Measurements from ENCODE around the gene FERMT2. TPM values are rescaled to one million over a fixed set of nuclear protein-coding genes. Genes with fewer than 3 reads are reported as not detected.

Gene FERMT2
- total and polyA plus RNA-seq, 4 donors: 109 to 162 (median 144) TPM

DNA sequence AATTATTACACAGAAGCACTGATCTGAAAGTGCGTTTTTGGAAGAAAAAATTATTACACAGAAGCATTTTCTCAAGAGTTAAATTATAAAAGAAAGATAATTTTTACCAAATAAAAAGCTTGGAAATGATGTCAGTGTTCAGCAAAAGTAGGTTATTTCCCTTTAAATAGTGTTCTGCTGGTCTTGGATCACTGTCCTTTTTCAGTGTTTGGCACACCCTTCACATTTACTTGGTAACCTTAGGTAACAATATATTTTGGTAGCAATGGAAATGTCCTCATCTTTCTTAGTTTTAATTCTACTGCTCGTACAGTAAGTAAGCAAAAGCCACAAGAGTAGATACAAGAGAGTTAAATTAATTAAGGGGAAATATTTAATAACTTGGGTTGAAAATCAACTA is 40.3 kb downstream of the FERMT2 start:
- Histone ChIP-seq H3K27ac (ENCODE audit: low read depth, low read length) (no peak overlapping the region), H3K27me3 (ENCODE audit: control insufficient read depth, insufficient read depth, low read length) (no peaks in the 10 kb centered on the region)

DNA sequence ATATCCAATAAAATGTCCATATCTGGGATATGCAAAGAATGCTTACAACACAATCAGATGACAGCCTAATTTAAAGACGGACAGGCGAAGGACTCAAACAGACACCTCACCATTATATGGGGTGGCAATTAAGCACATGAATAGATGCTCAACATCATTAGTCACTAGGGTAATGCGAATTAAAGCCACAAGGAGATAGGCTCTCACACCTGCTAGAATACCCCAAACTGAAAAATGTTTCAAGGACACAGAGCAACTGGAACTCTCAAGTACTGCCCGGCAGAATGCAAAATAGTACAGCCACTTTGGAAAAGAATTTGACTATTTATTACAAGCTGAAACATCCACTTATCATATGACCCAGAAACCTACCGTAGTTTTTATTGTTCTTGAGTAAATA is 42.9 kb downstream of the FERMT2 start:
- Histone ChIP-seq H3K4me3 (ENCODE audit: low read depth, low read length) (no peak overlapping the region), H3K4me1 (ENCODE audit: control insufficient read depth, insufficient read depth, low read length) (peaks cover 6% of the 10 kb centered on the region), H3K36me3 (ENCODE audit: control insufficient read depth, insufficient read depth, low read length) (peaks cover 3% of the 10 kb centered on the region), H3K9me3 (ENCODE audit: control insufficient read depth, insufficient read depth, low read length) (no peaks in the 10 kb centered on the region), H3K27ac (ENCODE audit: low read depth, low read length) (no peak overlapping the region), H3K27me3 (ENCODE audit: control insufficient read depth, insufficient read depth, low read length) (no peaks in the 10 kb centered on the region)
- no CpG with 5 or more reads among the region's 5 CpGs for WGBS (ENCODE audit: insufficient coverage)
- DNase-seq (ENCODE audit: low read depth in 4 of 6, low spot score in 6 of 6): no peak

More for the DNA sequence above, 40.3 kb downstream of the FERMT2 start:
- peaks cover 6% of the 10 kb centered on the region for H3K36me3 ChIP-seq (ENCODE audit: control insufficient read depth, insufficient read depth, low read length)
- no CpG with 5 or more reads among the region's 2 CpGs for WGBS (ENCODE audit: insufficient coverage)
- no peak overlapping the region for H3K4me3 ChIP-seq (ENCODE audit: low read depth, low read length)
- no peaks in the 10 kb centered on the region for H3K9me3 ChIP-seq (ENCODE audit: control insufficient read depth, insufficient read depth, low read length)
- peaks cover 6% of the 10 kb centered on the region for H3K4me1 ChIP-seq (ENCODE audit: control insufficient read depth, insufficient read depth, low read length)
- DNase-seq (ENCODE audit: low read depth in 4 of 6, low spot score in 6 of 6): peak in 1 of 6 donors; percentile 41

DNA sequence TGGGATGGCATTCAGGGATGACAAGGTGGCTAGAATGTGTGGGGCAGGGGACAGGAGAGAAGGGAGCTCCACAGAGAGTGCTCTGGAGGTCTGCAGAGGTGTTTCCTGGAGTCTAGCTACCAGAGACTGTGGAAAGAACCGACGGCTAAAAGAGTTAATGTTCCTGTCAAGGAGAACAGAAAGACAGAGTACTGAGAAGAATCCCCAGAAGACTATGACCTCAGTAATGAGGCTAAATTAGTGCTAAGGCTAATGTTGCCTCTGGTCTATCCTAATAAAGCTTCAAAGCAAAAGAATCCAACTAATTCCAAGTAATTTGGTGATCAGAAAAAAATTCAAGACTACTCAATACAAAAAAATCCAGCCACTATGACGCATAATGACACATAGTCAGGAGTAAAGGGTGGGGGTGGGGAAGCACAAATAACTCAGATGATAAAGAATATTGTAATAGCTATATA is 44.7 kb downstream of the FERMT2 start:
- Histone ChIP-seq H3K9me3 (ENCODE audit: control insufficient read depth, insufficient read depth, low read length) (no peaks in the 10 kb centered on the region), H3K4me3 (ENCODE audit: low read depth, low read length) (no peak overlapping the region), H3K36me3 (ENCODE audit: control insufficient read depth, insufficient read depth, low read length) (peaks cover 3% of the 10 kb centered on the region), H3K27me3 (ENCODE audit: control insufficient read depth, insufficient read depth, low read length) (no peaks in the 10 kb centered on the region), H3K27ac (ENCODE audit: low read depth, low read length) (no peak overlapping the region), H3K4me1 (ENCODE audit: control insufficient read depth, insufficient read depth, low read length) (peaks cover 6% of the 10 kb centered on the region)
- DNase-seq (ENCODE audit: low read depth in 4 of 6, low spot score in 6 of 6): no peak
- 80% methylated on average over 1 of the region's 3 CpGs for WGBS (ENCODE audit: insufficient coverage)

DNA sequence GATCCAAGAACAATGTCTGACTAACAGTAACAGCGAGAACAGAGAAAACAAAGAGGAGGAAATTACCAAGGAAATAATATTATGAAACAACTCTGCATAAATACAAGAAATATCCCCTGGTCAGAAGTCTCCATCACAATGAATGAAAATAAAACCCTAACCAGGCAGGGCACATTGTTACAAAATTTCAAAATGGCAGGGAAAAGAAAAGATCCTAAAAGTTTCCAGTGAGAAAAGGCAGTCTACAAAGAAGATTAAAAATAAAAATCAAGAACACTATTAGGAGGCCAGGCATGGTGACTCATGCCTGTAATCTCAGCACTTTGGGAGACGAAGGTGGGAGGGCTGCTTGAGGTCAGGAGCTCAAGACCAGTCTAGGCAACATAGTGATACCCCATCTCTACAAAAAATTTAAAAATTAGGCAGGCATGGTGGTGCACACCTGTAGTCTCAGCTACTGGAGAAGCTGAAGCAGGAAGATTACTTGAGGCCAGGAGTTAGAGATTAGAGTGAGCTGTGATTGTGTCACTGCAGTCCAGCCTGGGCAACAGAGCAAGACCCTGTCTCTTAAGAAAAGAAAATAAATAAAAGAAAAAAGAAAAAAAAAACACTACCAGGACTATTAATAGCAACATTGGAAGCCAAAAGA is 47.8 kb downstream of the FERMT2 start:
- no peak for DNase-seq (ENCODE audit: low read depth in 4 of 6, low spot score in 6 of 6)
- Histone ChIP-seq H3K9me3 (ENCODE audit: control insufficient read depth, insufficient read depth, low read length) (no peaks in the 10 kb centered on the region), H3K4me1 (ENCODE audit: control insufficient read depth, insufficient read depth, low read length) (no peaks in the 10 kb centered on the region), H3K36me3 (ENCODE audit: control insufficient read depth, insufficient read depth, low read length) (no peaks in the 10 kb centered on the region), H3K27me3 (ENCODE audit: control insufficient read depth, insufficient read depth, low read length) (no peaks in the 10 kb centered on the region), H3K27ac (ENCODE audit: low read depth, low read length) (no peak overlapping the region), H3K4me3 (ENCODE audit: low read depth, low read length) (no peak overlapping the region)
- 100% methylated on average over 1 of the region's 2 CpGs for WGBS (ENCODE audit: insufficient coverage)

DNA sequence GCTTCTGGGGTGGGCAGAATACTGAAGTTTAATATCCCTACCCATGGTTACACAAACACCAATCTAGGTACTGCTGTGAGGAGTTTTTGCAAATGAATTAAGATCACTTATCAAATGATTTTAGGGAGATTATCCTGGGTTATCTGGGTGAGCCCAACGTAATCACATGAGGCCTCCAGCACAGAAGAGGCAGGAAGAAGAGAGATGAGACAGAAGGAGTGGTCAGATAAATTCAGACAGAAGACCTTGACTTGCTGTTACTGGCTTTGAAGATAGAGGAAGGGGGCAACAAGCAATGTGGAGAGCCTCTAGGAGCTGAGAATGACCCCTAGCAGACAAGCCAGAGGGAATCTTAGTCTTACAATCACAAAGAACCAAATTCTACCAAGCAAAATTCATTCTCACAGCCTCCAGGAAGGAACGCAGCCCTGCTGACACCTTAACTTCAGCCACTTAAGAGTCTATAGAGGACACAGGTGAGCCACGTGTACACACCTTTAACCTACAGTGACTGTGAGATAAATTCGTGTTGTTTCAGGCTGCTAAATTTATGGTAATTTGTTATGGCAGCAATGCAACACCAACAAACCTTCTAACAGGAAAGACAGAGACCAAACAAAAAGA is 49.4 kb downstream of the FERMT2 start:
- no peaks in the 10 kb centered on the region for H3K36me3 ChIP-seq (ENCODE audit: control insufficient read depth, insufficient read depth, low read length)
- no peaks in the 10 kb centered on the region for H3K27me3 ChIP-seq (ENCODE audit: control insufficient read depth, insufficient read depth, low read length)
- no peaks in the 10 kb centered on the region for H3K4me1 ChIP-seq (ENCODE audit: control insufficient read depth, insufficient read depth, low read length)
- no peak overlapping the region for H3K4me3 ChIP-seq (ENCODE audit: low read depth, low read length)
- no peak for DNase-seq (ENCODE audit: low read depth in 4 of 6, low spot score in 6 of 6)
- WGBS (ENCODE audit: insufficient coverage): 42% methylated on average over 2 of the region's 4 CpGs
- H3K27ac ChIP-seq (ENCODE audit: low read depth, low read length): no peak overlapping the region
- H3K9me3 ChIP-seq (ENCODE audit: control insufficient read depth, insufficient read depth, low read length): no peaks in the 10 kb centered on the region

DNA sequence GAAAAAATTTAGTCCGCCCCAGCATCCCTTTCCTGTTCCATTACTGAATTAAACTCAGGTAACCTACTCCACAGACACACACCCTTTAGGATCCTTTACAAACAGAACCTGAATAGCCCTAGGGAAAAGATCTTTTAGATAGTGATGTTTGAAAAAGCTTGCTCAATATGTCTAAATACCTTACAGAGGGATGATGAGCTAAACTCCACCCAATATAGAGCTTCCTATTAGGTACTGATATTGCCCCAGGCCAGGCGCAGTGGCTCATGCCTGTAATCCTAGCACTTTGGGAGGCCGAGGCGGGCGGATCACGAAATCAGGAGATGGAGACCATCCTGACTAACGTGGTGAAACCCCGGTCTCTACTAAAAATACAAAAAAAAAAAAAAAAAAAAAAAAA is 50.1 kb downstream of the FERMT2 start:
- DNase-seq (ENCODE audit: low read depth in 4 of 6, low spot score in 6 of 6): no peak

DNA sequence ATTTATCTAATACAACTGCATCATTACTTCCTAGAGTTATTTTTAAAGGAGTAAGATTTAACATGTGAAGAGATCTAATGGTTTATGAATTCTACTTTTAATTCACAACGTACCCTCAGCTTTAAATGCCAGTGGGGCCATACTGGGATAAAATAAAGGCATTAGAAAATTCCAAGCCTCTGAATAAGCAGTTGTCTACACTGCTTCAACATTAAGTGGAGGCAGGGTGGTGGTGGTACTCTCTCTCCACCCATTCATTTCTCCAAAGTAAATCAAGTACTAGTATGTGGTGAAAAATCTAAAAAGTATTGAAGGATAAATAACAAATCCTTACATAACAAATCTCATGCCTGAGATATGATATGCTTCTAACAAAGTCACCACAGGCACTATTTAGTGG is 52.4 kb downstream of the FERMT2 start:
- H3K4me3 ChIP-seq (ENCODE audit: low read depth, low read length): no peak overlapping the region
- no CpG with 5 or more reads among the region's 1 CpG for WGBS (ENCODE audit: insufficient coverage)
- H3K9me3 ChIP-seq (ENCODE audit: control insufficient read depth, insufficient read depth, low read length): no peaks in the 10 kb centered on the region
- H3K27me3 ChIP-seq (ENCODE audit: control insufficient read depth, insufficient read depth, low read length): no peaks in the 10 kb centered on the region
- no peaks in the 10 kb centered on the region for H3K36me3 ChIP-seq (ENCODE audit: control insufficient read depth, insufficient read depth, low read length)
- no peak overlapping the region for H3K27ac ChIP-seq (ENCODE audit: low read depth, low read length)
- H3K4me1 ChIP-seq (ENCODE audit: control insufficient read depth, insufficient read depth, low read length): no peaks in the 10 kb centered on the region
- no peak for DNase-seq (ENCODE audit: low read depth in 4 of 6, low spot score in 6 of 6)

More for the DNA sequence above, 50.1 kb downstream of the FERMT2 start:
- Histone ChIP-seq H3K4me1 (ENCODE audit: control insufficient read depth, insufficient read depth, low read length) (no peaks in the 10 kb centered on the region), H3K27ac (ENCODE audit: low read depth, low read length) (no peak overlapping the region), H3K9me3 (ENCODE audit: control insufficient read depth, insufficient read depth, low read length) (no peaks in the 10 kb centered on the region), H3K36me3 (ENCODE audit: control insufficient read depth, insufficient read depth, low read length) (no peaks in the 10 kb centered on the region), H3K27me3 (ENCODE audit: control insufficient read depth, insufficient read depth, low read length) (no peaks in the 10 kb centered on the region), H3K4me3 (ENCODE audit: low read depth, low read length) (no peak overlapping the region)
- 94% methylated on average over 2 of the region's 8 CpGs for WGBS (ENCODE audit: insufficient coverage)

DNA sequence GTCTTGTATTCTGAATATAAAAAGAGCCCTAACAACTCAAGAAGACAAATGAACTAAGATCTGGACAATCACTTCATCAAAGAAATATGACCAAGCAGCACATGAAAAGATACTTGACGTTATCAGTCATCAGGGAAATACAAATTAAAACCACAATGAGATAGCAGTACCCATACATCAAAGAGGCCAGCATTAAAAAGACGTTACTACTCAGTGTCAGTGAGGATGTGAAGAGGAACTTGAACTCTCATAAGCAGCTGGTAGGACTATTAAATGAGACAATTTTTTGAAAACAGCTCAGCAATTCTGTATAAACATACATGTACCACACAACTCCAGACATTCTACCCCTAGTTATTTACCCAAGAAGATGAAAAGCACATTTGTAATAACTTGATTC is 55.9 kb downstream of the FERMT2 start:
- DNase-seq (ENCODE audit: low read depth in 4 of 6, low spot score in 6 of 6): peak in 1 of 6 donors; percentile 4
- Histone ChIP-seq H3K4me3 (ENCODE audit: low read depth, low read length) (no peak overlapping the region), H3K4me1 (ENCODE audit: control insufficient read depth, insufficient read depth, low read length) (no peaks in the 10 kb centered on the region), H3K9me3 (ENCODE audit: control insufficient read depth, insufficient read depth, low read length) (no peaks in the 10 kb centered on the region), H3K27me3 (ENCODE audit: control insufficient read depth, insufficient read depth, low read length) (no peaks in the 10 kb centered on the region), H3K36me3 (ENCODE audit: control insufficient read depth, insufficient read depth, low read length) (peaks cover 10% of the 10 kb centered on the region), H3K27ac (ENCODE audit: low read depth, low read length) (no peak overlapping the region)
- WGBS (ENCODE audit: insufficient coverage): no CpG with 5 or more reads among the region's 2 CpGs

DNA sequence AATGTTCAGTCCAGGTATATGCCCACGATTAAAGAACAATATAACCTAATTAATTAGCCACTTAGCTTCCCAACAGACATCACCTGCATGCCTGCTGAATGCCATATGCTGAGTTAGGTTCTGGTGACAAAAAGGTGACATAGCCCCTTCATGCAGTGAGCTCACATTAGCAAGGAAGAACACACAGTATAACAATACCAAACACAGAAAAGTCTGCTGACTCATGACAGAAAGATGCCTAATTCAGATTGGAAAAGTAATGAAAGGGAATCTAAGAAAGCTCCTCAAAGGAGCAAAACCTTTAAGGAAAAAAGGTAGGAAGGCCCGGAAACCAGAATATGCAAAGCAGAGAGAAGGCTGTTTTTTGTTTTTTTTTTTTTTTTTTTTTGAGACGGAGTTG is 59.0 kb downstream of the FERMT2 start:
- H3K4me3 ChIP-seq (ENCODE audit: low read depth, low read length): no peak overlapping the region
- H3K9me3 ChIP-seq (ENCODE audit: control insufficient read depth, insufficient read depth, low read length): no peaks in the 10 kb centered on the region
- no peak for DNase-seq (ENCODE audit: low read depth in 4 of 6, low spot score in 6 of 6)
- 100% methylated on average over 1 of the region's 3 CpGs for whole genome bisulfite sequencing (ENCODE audit: insufficient coverage)
- no peaks in the 10 kb centered on the region for H3K4me1 ChIP-seq (ENCODE audit: control insufficient read depth, insufficient read depth, low read length)
- no peak overlapping the region for H3K27ac ChIP-seq (ENCODE audit: low read depth, low read length)
- H3K36me3 ChIP-seq (ENCODE audit: control insufficient read depth, insufficient read depth, low read length): peaks cover 13% of the 10 kb centered on the region
- no peaks in the 10 kb centered on the region for H3K27me3 ChIP-seq (ENCODE audit: control insufficient read depth, insufficient read depth, low read length)
